Stimulated activated CD8-positive, alpha-beta memory T cell treated with anti-CD3 and anti-CD28 coated beads, Interleukin-4, amount 100 ng/mL, for 4 hours (primary cell): ENCODE results near the gene LPCAT1.

Experiments used
- DNase-seq, 2 donors: peaks; one replicate each; pipeline ENCODE4 v3.0.0-alpha.2; 2020; ENCODE audit warnings: low read depth in 2 of 2, low spot score in 1 of 2

Gene LPCAT1

GRCh38 chr5:1412163-1412562, 111.6 kb downstream of the LPCAT1 start:
- DNase-seq, result no peak
